Kidney (tissue), 14 donors: ENCODE measurements around the gene OR2C1. TPM values are rescaled to one million over a fixed set of nuclear protein-coding genes. Genes with fewer than 3 reads are reported as not detected.
A peak's percentile ranks its signal among the peaks of the same experiment; 100 is the strongest.

Experiments
- DNase-seq, 5 donors: peaks; one replicate each; pipeline ENCODE4 v3.0.0-alpha.2; 2013 to 2020
- FAIRE-seq: peaks from 2 replicates; lab custom pipeline; 2012; peaks lifted over from hg19 to GRCh38; lab: Jason Lieb, UNC
- H3K27ac ChIP-seq, 2 donors: one replicate each; pipeline ENCODE4 v1.7.0; 2013; ENCODE audit warnings: low read depth in 2 of 2, low read length in 2 of 2, inconsistent platforms in 1 of 2
- H3K27me3 ChIP-seq: one replicate; pipeline ENCODE4 v1.7.1; 2013; ENCODE audit warnings: low read length, inconsistent platforms; ENCODE audit not compliant: control insufficient read depth, insufficient read depth
- H3K36me3 ChIP-seq, 3 donors: one replicate each; pipeline versions ENCODE4 v1.7.0 to v1.7.1; 2013; ENCODE audit warnings: low read length in 3 of 3, control low read depth in 1 of 3, inconsistent platforms in 1 of 3; ENCODE audit not compliant: insufficient read depth in 3 of 3, control insufficient read depth in 2 of 3
- H3K4me1 ChIP-seq, 3 donors: one replicate each; pipeline versions ENCODE4 v1.7.0 to v1.7.1; 2013; ENCODE audit warnings: low read length in 3 of 3, inconsistent platforms in 1 of 3, low read depth in 1 of 3; ENCODE audit not compliant: control insufficient read depth in 2 of 3, insufficient read depth in 2 of 3
- H3K4me3 ChIP-seq, 3 donors: one replicate each; pipeline versions ENCODE4 v1.7.0 to v1.8.1; 2013; ENCODE audit warnings: low read length in 3 of 3, control low read depth in 1 of 3, inconsistent platforms in 1 of 3
- H3K9ac ChIP-seq, 3 donors: one replicate each; pipeline versions ENCODE4 v1.7.0 to v1.7.1; 2013; ENCODE audit warnings: low read length in 3 of 3, control low read depth in 1 of 3, inconsistent platforms in 1 of 3
- H3K9me3 ChIP-seq, 3 donors: one replicate each; pipeline versions ENCODE4 v1.7.0 to v1.7.1; 2013; ENCODE audit warnings: low read length in 3 of 3, control low read depth in 1 of 3, inconsistent platforms in 1 of 3; ENCODE audit not compliant: control insufficient read depth in 2 of 3, insufficient read depth in 1 of 3
- CTCF ChIP-seq: IDR thresholded peaks from 3 replicates; pipeline ENCODE4 v1.5.1; 2012; ENCODE audit warnings: mild to moderate bottlenecking, moderate library complexity, borderline replicate concordance; ENCODE audit not compliant: insufficient read depth; ENCODE audit errors: extremely low read depth
- intact Hi-C: fragments of 100-400 bp; cut with DNase I; formaldehyde crosslinking; loops from one replicate; pipeline ENCODE4 v1.11.1; 2022
- polyA plus RNA-seq: library from polyadenylated mRNA; stranded (reverse); fragments of 350-450 nt; fragmentation: Illumina TruSeq; extraction: RNeasy Lipid Tissue Mini Kit (QIAGEN cat#74804); gene quantifications from one replicate; pipeline ENCODE4 v1.2.3, GENCODE V29; 2014; ENCODE audit warnings: low read depth, low replicate concordance; ENCODE audit not compliant: insufficient read depth
- total RNA-seq: library from RNA; stranded (reverse); fragmentation: NEBNext Ultra II Directional; extraction: Animal tissue kit (Norgen Biotek cat#: 25700); gene quantifications from one replicate; pipeline ENCODE4 v1.2.1, GENCODE V29; 2021
- donor health status: control.
- donor health status: control.
- donor health status: control.
- donor health status: control.
- donor health status: control.
- donor health status: DM: yes; HTN: yes; CAD: no.
- donor health status: Normal renal cell carcinoma (clear cell type).

The OR2C1 gene
- total and polyA plus RNA-seq, 2 donors from 2014 or later: not detected

- no peaks in the 10 kb centered on the region for H3K27me3 ChIP-seq
- intact Hi-C loops: no loop called here
- no peak overlapping the region for H3K4me3 ChIP-seq
- no peaks in the 10 kb centered on the region for H3K36me3 ChIP-seq
- FAIRE-seq: no peak
- no peak for TF ChIP-seq CTCF
- no peaks in the 10 kb centered on the region for H3K4me1 ChIP-seq
- DNase-seq: no peak
- no peak overlapping the region for H3K9ac ChIP-seq
- no peak overlapping the region for H3K27ac ChIP-seq
- H3K9me3 ChIP-seq: peaks cover 0 to 9% (median 0%) of the 10 kb centered on the region in 3 donors
These were observed 8.1 kb downstream of the OR2C1 start for GRCh38 chr16:3363793-3364192.

- Histone ChIP-seq H3K4me1 (no peaks in the 10 kb centered on the region), H3K4me3 (peak overlapping the region; percentile 73 to 77 (median 75)), H3K36me3 (no peaks in the 10 kb centered on the region), H3K9ac (peak overlapping the region in 2 of 3 donors; percentile 36 to 52), H3K27ac (peak overlapping the region; percentile 48 to 71), H3K27me3 (no peaks in the 10 kb centered on the region), H3K9me3 (peaks cover 0 to 9% (median 0%) of the 10 kb centered on the region in 3 donors)
- DNase-seq (peak; percentile 90 to 96 (median 96)), FAIRE-seq (no peak)
- intact Hi-C loops: no loop called here
- TF ChIP-seq CTCF: no peak
These were observed 9.2 kb downstream of the OR2C1 start for GRCh38 chr16:3364774-3365427.

- Histone ChIP-seq H3K27me3 (no peaks in the 10 kb centered on the region), H3K36me3 (no peaks in the 10 kb centered on the region), H3K27ac (no peak overlapping the region), H3K9ac (no peak overlapping the region), H3K4me3 (no peak overlapping the region), H3K9me3 (peaks cover 0 to 14% (median 0%) of the 10 kb centered on the region in 3 donors), H3K4me1 (no peaks in the 10 kb centered on the region)
- TF ChIP-seq CTCF: no peak
- FAIRE-seq (no peak), DNase-seq (no peak)
- intact Hi-C loops: no loop called here
These were observed 13.4 kb downstream of the OR2C1 start for GRCh38 chr16:3369073-3369472.

- H3K9me3 ChIP-seq: peaks cover 2 to 64% (median 6%) of the 10 kb centered on the region in 3 donors
These were observed 20.0 kb downstream of the OR2C1 start for GRCh38 chr16:3375680-3376079.

More at GRCh38 chr16:3375680-3376079, 20.0 kb downstream of the OR2C1 start:
- no peak overlapping the region for H3K27ac ChIP-seq
- no peak for FAIRE-seq
- H3K4me3 ChIP-seq: no peak overlapping the region
- no peak overlapping the region for H3K9ac ChIP-seq
- intact Hi-C loops: no loop called here
- H3K4me1 ChIP-seq: no peaks in the 10 kb centered on the region
- H3K27me3 ChIP-seq: no peaks in the 10 kb centered on the region
- DNase-seq: no peak
- no peak for TF ChIP-seq CTCF
- H3K36me3 ChIP-seq: no peaks in the 10 kb centered on the region
